H1 (cell line): Measurements from ENCODE around the gene TRIOBP. TPM values are rescaled to one million over a fixed set of nuclear protein-coding genes. Genes with fewer than 3 reads are reported as not detected.

ENCODE experiments used
- CTCF ChIA-PET: fragments of 300-600 bp; sonication (Branson Sonifier 250); formaldehyde crosslinking; loops from one replicate; lab custom pipeline; 2021; ENCODE audit not compliant: partially characterized antibody; lab: Charles Lee
- POLR2A ChIA-PET: fragments of 300-600 bp; sonication (Branson Sonifier 250); formaldehyde crosslinking; loops from one replicate; lab custom pipeline; 2021; ENCODE audit warnings: inconsistent platforms; ENCODE audit not compliant: partially characterized antibody; lab: Charles Lee
- DNase-seq, 2 experiments: peaks; one replicate each; pipeline versions ENCODE4 v3.0.0 to v3.0.0-alpha.2; 2010 to 2022; ENCODE audit warnings: low spot score in 2 of 2, low read depth in 1 of 2, mixed read lengths in 1 of 2
- FAIRE-seq: peaks from 2 replicates; lab custom pipeline; 2011; peaks lifted over from hg19 to GRCh38; lab: Jason Lieb, UNC
- H2AFZ ChIP-seq: 2 replicates; pipeline ENCODE4 v1.8.1; 2012; ENCODE audit warnings: low read length, inconsistent platforms
- H2AK5ac ChIP-seq: 2 replicates; pipeline ENCODE4 v1.6.1; 2013; ENCODE audit warnings: low read depth, low read length
- H2BK120ac ChIP-seq: replicated peaks from 2 replicates; pipeline ENCODE3; 2013; ENCODE audit warnings: low read depth, low read length, inconsistent platforms
- H2BK12ac ChIP-seq: 2 replicates; pipeline ENCODE4 v1.6.1; 2013; ENCODE audit warnings: low read depth, low read length
- H2BK15ac ChIP-seq: 2 replicates; pipeline ENCODE4 v1.6.1; 2013; ENCODE audit warnings: low read length
- H2BK20ac ChIP-seq: 2 replicates; pipeline ENCODE4 v1.6.1; 2013; ENCODE audit warnings: low read length
- H2BK5ac ChIP-seq: 2 replicates; pipeline ENCODE4 v1.6.1; 2013; ENCODE audit warnings: low read depth, low read length
- H3K14ac ChIP-seq: 2 replicates; pipeline ENCODE4 v1.6.1; 2013; ENCODE audit warnings: inconsistent platforms; ENCODE audit not compliant: insufficient read length
- H3K18ac ChIP-seq: 2 replicates; pipeline ENCODE4 v1.6.1; 2013; ENCODE audit warnings: low read length; ENCODE audit errors: extremely low read depth
- H3K23ac ChIP-seq: 2 replicates; pipeline ENCODE4 v1.6.1; 2013; ENCODE audit warnings: inconsistent platforms; ENCODE audit not compliant: insufficient read length
- H3K23me2 ChIP-seq: 2 replicates; pipeline ENCODE4 v1.6.1; 2013; ENCODE audit warnings: low read depth, low read length
- H3K27ac ChIP-seq: 2 replicates; pipeline ENCODE4 v1.6.1; 2011; ENCODE audit warnings: low read depth, low read length, inconsistent platforms
- H3K27me3 ChIP-seq, 4 experiments: replicated peaks in 1 of 4; 1 replicate in 1 of 4; 2 replicates in 3 of 4; pipeline versions ENCODE4 v1.6.1 to v1.8.1; 2011 to 2013; ENCODE audit warnings: low read length in 3 of 4, mild to moderate bottlenecking in 3 of 4, inconsistent platforms in 2 of 4, mixed read lengths in 2 of 4, moderate library complexity in 1 of 4; ENCODE audit not compliant: control insufficient read depth in 3 of 4, insufficient read depth in 3 of 4; ENCODE audit errors: extremely low read depth in 1 of 4
- H3K36me3 ChIP-seq, 4 experiments: 2 replicates each; pipeline versions ENCODE4 v1.6.1 to v1.8.1; 2011 to 2013; ENCODE audit warnings: mild to moderate bottlenecking in 4 of 4, low read length in 3 of 4, moderate library complexity in 2 of 4, control low read depth in 1 of 4, inconsistent platforms in 1 of 4; ENCODE audit not compliant: insufficient read depth in 4 of 4, control insufficient read depth in 2 of 4
- H3K4ac ChIP-seq: replicated peaks from 2 replicates; pipeline ENCODE3; 2013; ENCODE audit warnings: low read length, low read depth, mixed read lengths, inconsistent platforms; ENCODE audit not compliant: insufficient read length
- H3K4me1 ChIP-seq, 4 experiments: replicated peaks in 1 of 4; 1 replicate in 1 of 4; 2 replicates in 3 of 4; pipeline versions ENCODE4 v1.6.1 to v1.8.1; 2011 to 2013; ENCODE audit warnings: low read length in 3 of 4, inconsistent platforms in 2 of 4, mixed read lengths in 1 of 4; ENCODE audit not compliant: insufficient read depth in 4 of 4, control insufficient read depth in 3 of 4
- H3K4me2 ChIP-seq, 2 experiments: 2 replicates each; pipeline versions ENCODE4 v1.6.1 to v1.8.1; 2011 to 2013; ENCODE audit warnings: low read depth in 2 of 2, low read length in 2 of 2, control low read depth in 1 of 2, inconsistent platforms in 1 of 2, mild to moderate bottlenecking in 1 of 2; ENCODE audit not compliant: insufficient read depth in 1 of 2
- H3K4me3 ChIP-seq, 4 experiments: fragments of 200-600, 300-600 bp in 1 of 4; sonication (generic), shearing (Covaris generic), sonication (Bioruptor Twin) in 1 of 4; 2 replicates each; pipeline versions ENCODE4 v1.5.1 to v1.8.1; 2011 to 2016; ENCODE audit warnings: low read length in 4 of 4, low read depth in 3 of 4, control low read depth in 2 of 4, inconsistent platforms in 2 of 4, mild to moderate bottlenecking in 2 of 4, mixed read lengths in 1 of 4, moderate library complexity in 1 of 4; ENCODE audit not compliant: insufficient read depth in 2 of 4; ENCODE audit errors: extremely low read depth in 1 of 4
- H3K56ac ChIP-seq: replicated peaks from 2 replicates; pipeline ENCODE3; 2013; ENCODE audit warnings: low read depth, mild to moderate bottlenecking, mixed read lengths, low read length, inconsistent platforms; ENCODE audit not compliant: insufficient read length
- H3K79me1 ChIP-seq: 2 replicates; pipeline ENCODE4 v1.6.1; 2013; ENCODE audit warnings: low read depth, low read length, control low read depth
- H3K79me2 ChIP-seq, 2 experiments: 2 replicates each; pipeline versions ENCODE4 v1.6.1 to v1.8.1; 2012 to 2013; ENCODE audit warnings: low read length in 2 of 2, mild to moderate bottlenecking in 2 of 2, inconsistent platforms in 1 of 2; ENCODE audit not compliant: insufficient read depth in 2 of 2, control insufficient read depth in 1 of 2
- H3K9ac ChIP-seq, 4 experiments: replicated peaks in 1 of 4; 1 replicate in 1 of 4; 2 replicates in 3 of 4; pipeline versions ENCODE4 v1.6.1 to v1.8.1; 2011 to 2013; ENCODE audit warnings: low read depth in 3 of 4, low read length in 3 of 4, control low read depth in 2 of 4, mild to moderate bottlenecking in 2 of 4, moderate library complexity in 2 of 4, inconsistent platforms in 1 of 4; ENCODE audit errors: extremely low read depth in 1 of 4
- H3K9me3 ChIP-seq, 2 experiments: 2 replicates each; pipeline versions ENCODE4 v1.6.1 to v1.8.1; 2012 to 2013; ENCODE audit warnings: mild to moderate bottlenecking in 2 of 2, moderate library complexity in 2 of 2, control low read depth in 1 of 2, inconsistent platforms in 1 of 2, low read depth in 1 of 2, low read length in 1 of 2, mixed read lengths in 1 of 2; ENCODE audit not compliant: insufficient read depth in 2 of 2
- H4K20me1 ChIP-seq, 2 experiments: replicated peaks in 1 of 2; 2 replicates each; pipeline versions ENCODE3 to v1.8.1; 2011 to 2013; ENCODE audit warnings: inconsistent platforms in 2 of 2, low read length in 2 of 2, mild to moderate bottlenecking in 1 of 2; ENCODE audit not compliant: insufficient read depth in 2 of 2, control insufficient read depth in 1 of 2
- H4K5ac ChIP-seq: 2 replicates; pipeline ENCODE4 v1.6.1; 2013; ENCODE audit warnings: low read length, low read depth, mixed read lengths, inconsistent platforms; ENCODE audit not compliant: insufficient read length
- H4K8ac ChIP-seq: 2 replicates; pipeline ENCODE4 v1.8.0; 2013; ENCODE audit warnings: mild to moderate bottlenecking, moderate library complexity, low read length, inconsistent platforms; ENCODE audit not compliant: insufficient read depth; ENCODE audit errors: extremely low read depth
- H4K91ac ChIP-seq: replicated peaks from 2 replicates; pipeline ENCODE3; 2013; ENCODE audit warnings: low read length, mixed read lengths, inconsistent platforms; ENCODE audit not compliant: insufficient read length
- CREB1 ChIP-seq: IDR thresholded peaks from 2 replicates; pipeline ENCODE4 v1.6.1; 2012; ENCODE audit warnings: inconsistent platforms
- RXRA ChIP-seq: IDR thresholded peaks from 2 replicates; pipeline ENCODE4 v1.6.1; 2011; ENCODE audit warnings: low read depth, mild to moderate bottlenecking, low read length, moderate library complexity; ENCODE audit not compliant: insufficient read depth
- SIX5 ChIP-seq: IDR thresholded peaks from 2 replicates; pipeline ENCODE4 v1.6.1; 2011; ENCODE audit warnings: mild to moderate bottlenecking, low read depth, low read length
- SP2 ChIP-seq: IDR thresholded peaks from 2 replicates; pipeline ENCODE4 v1.6.1; 2012; ENCODE audit warnings: mild to moderate bottlenecking, low read length, inconsistent platforms
- TBP ChIP-seq: IDR thresholded peaks from 2 replicates; pipeline ENCODE4 v1.6.1; 2011; ENCODE audit warnings: low read depth, low read length, improper control_type of control experiment
- YY1 ChIP-seq: IDR thresholded peaks from 2 replicates; pipeline ENCODE4 v1.6.1; 2011; ENCODE audit warnings: low read depth, mild to moderate bottlenecking, low read length
- WGBS, 2 experiments: shearing (Covaris generic) in 1 of 2; methylation state at CpG; one replicate each; pipeline versions ENCODE4 v1.1.6 to v1.1.7; 2013 to 2015; ENCODE audit warnings: low lambda C conversion rate in 2 of 2, mixed read lengths in 2 of 2, inconsistent platforms in 1 of 2, low coverage in 1 of 2, missing lambda C conversion rate in 1 of 2; ENCODE audit not compliant: insufficient replicate concordance in 2 of 2, insufficient coverage in 1 of 2, insufficient read length in 1 of 2; ENCODE audit errors: extremely low coverage in 1 of 2, missing lambda C conversion rate in 1 of 2; 5-methylcytosine and 5-hydroxymethylcytosine counted together
- polyA plus RNA-seq, 7 experiments: library from polyadenylated mRNA; depleted of rRNA in 3 of 7; stranded (reverse) in 5 of 7; unstranded in 2 of 7; fragments of >200 nt in 5 of 7; fragments of 200-250 nt in 2 of 7; gene quantifications; 1 replicate in 5 of 7; 2 replicates in 1 of 7; 4 replicates in 1 of 7; pipeline versions ENCODE4 v1.2.1 to v1.2.3, GENCODE V29; 2011 to 2013; ENCODE audit warnings: missing spikeins in 2 of 7, mixed read lengths in 2 of 7
- total RNA-seq: library from RNA; stranded (reverse); fragmentation: NEBNext Ultra II Directional; extraction: Animal tissue kit (Norgen Biotek cat#: 25700); gene quantifications from 2 replicates; pipeline ENCODE4 v1.2.1, GENCODE V29; 2021
- TF ChIP-seq, protein P1 (sequence below), 3 experiments: IDR thresholded peaks; 1 replicate in 2 of 3; 2 replicates in 1 of 3; pipeline versions ENCODE4 v1.5.1 to v1.6.1; 2011; ENCODE audit warnings: low read length in 3 of 3, mild to moderate bottlenecking in 3 of 3, inconsistent platforms in 2 of 3, low read depth in 1 of 3, moderate library complexity in 1 of 3; ENCODE audit not compliant: insufficient read depth in 1 of 3; ENCODE audit errors: control extremely low read depth in 1 of 3
- TF ChIP-seq, protein P2 (sequence below): IDR thresholded peaks from 2 replicates; pipeline ENCODE4 v1.6.1; 2012; ENCODE audit warnings: low read length, inconsistent platforms

TRIOBP gene
- total and polyA plus RNA-seq, 2 of the 8 experiments (the other 6 are each of a cell fraction or from before 2014, with no cell fraction given), result 18.2 to 27.3 TPM

DNA sequence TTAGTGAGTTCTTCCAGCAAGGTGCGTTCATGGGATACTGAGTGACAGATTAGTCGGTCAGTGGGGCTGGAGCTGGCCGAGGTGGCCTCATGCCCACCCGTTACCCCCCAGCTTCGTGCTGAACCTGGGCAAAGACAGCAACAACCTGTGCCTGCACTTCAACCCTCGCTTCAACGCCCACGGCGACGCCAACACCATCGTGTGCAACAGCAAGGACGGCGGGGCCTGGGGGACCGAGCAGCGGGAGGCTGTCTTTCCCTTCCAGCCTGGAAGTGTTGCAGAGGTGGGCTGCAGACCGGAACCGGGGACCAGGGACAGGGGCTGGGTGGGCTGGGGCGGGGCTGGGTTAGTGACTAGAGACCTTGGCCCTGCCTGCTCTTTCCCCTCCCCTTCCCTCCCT, 18.5 kb upstream of the TRIOBP start:
- H4K5ac ChIP-seq, result no peak overlapping the region
- H2AFZ ChIP-seq, result no peak overlapping the region
- H3K9me3 ChIP-seq, result no peaks in the 10 kb centered on the region
- H2BK120ac ChIP-seq, result peak overlapping the region; percentile 77
- no peaks in the 10 kb centered on the region for H3K79me2 ChIP-seq
- peak overlapping the region; percentile 73 for H4K91ac ChIP-seq
- no peak overlapping the region for H3K56ac ChIP-seq
- DNase-seq, result no peak
- H2AK5ac ChIP-seq, result peak overlapping the region; percentile 98; the same call in 1 of the 2 replicates
- H4K8ac ChIP-seq, result no peak overlapping the region
- TF ChIP-seq CREB1, result no peak
- TF ChIP-seq RXRA, result no peak
- no peak for TF ChIP-seq YY1
- TF ChIP-seq, protein P1, sequence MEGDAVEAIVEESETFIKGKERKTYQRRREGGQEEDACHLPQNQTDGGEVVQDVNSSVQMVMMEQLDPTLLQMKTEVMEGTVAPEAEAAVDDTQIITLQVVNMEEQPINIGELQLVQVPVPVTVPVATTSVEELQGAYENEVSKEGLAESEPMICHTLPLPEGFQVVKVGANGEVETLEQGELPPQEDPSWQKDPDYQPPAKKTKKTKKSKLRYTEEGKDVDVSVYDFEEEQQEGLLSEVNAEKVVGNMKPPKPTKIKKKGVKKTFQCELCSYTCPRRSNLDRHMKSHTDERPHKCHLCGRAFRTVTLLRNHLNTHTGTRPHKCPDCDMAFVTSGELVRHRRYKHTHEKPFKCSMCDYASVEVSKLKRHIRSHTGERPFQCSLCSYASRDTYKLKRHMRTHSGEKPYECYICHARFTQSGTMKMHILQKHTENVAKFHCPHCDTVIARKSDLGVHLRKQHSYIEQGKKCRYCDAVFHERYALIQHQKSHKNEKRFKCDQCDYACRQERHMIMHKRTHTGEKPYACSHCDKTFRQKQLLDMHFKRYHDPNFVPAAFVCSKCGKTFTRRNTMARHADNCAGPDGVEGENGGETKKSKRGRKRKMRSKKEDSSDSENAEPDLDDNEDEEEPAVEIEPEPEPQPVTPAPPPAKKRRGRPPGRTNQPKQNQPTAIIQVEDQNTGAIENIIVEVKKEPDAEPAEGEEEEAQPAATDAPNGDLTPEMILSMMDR (IDR thresholded peaks at IDR 0.05; ENCODE audit: control extremely low read depth in 1 of 3, insufficient read depth in 1 of 3, low read depth in 1 of 3, low read length in 3 of 3), result no peak
- TF ChIP-seq SIX5, result no peak
- TF ChIP-seq, protein P2, sequence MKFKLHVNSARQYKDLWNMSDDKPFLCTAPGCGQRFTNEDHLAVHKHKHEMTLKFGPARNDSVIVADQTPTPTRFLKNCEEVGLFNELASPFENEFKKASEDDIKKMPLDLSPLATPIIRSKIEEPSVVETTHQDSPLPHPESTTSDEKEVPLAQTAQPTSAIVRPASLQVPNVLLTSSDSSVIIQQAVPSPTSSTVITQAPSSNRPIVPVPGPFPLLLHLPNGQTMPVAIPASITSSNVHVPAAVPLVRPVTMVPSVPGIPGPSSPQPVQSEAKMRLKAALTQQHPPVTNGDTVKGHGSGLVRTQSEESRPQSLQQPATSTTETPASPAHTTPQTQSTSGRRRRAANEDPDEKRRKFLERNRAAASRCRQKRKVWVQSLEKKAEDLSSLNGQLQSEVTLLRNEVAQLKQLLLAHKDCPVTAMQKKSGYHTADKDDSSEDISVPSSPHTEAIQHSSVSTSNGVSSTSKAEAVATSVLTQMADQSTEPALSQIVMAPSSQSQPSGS, result no peak
- no peak for TF ChIP-seq SP2
- no peak for TF ChIP-seq TBP
- no peak overlapping the region for H3K18ac ChIP-seq
- FAIRE-seq, result no peak
- no peak overlapping the region for H2BK20ac ChIP-seq
- CTCF ChIA-PET, result interaction anchor here (0.7 to 16.3 kb wide), 6 partner anchors 16 to 72 kb away, joined by 3 to 261 read pairs (median 4); partner anchors contain the start of genes PDXP, SH3BP1 and TRIOBP
- no peak overlapping the region for H3K9ac ChIP-seq
- WGBS, 2 experiments, result 85% methylated on average over 18 of the region's 18 CpGs; no CpG with 5 or more reads in 1 of the 2 experiments
- H3K4ac ChIP-seq, result no peak overlapping the region
- H3K27ac ChIP-seq, result no peak overlapping the region
- peaks cover 0 to 16% (median 13%) of the 10 kb centered on the region in 4 experiments; a peak in 6 of 7 replicates for H3K4me1 ChIP-seq
- H2BK15ac ChIP-seq, result peak overlapping the region; percentile 97; the same call in 1 of the 2 replicates
- no peak overlapping the region for H3K14ac ChIP-seq
- no peaks in the 10 kb centered on the region for H3K36me3 ChIP-seq
- POLR2A ChIA-PET, result interaction anchor here (1.1 to 1.8 kb wide), 2 partner anchors 69 to 124 kb away, joined by 3 to 8 read pairs; partner anchors contain the start of gene GGA1
- H3K23me2 ChIP-seq, result peaks cover 2% of the 10 kb centered on the region; the same call in 1 of the 2 replicates
- H3K4me2 ChIP-seq, result no peak overlapping the region
- H3K4me3 ChIP-seq, result no peak overlapping the region
- 0 out of 2 replicates have a peak overlapping the region, but pooled peaks have one; percentile 60 for H2BK12ac ChIP-seq
- H3K79me1 ChIP-seq, result no peaks in the 10 kb centered on the region
- peaks cover 0 to 2% (median 0%) of the 10 kb centered on the region in 4 experiments; a peak in 1 of 7 replicates for H3K27me3 ChIP-seq
- no peak overlapping the region for H2BK5ac ChIP-seq
- H3K23ac ChIP-seq, result no peak overlapping the region
- H4K20me1 ChIP-seq, result peaks cover 0 to 2% of the 10 kb centered on the region in 2 experiments
